Amygdala (tissue), 56 donors: ENCODE measurements around the gene GFY.
A peak's percentile ranks its signal among the peaks of the same experiment; 100 is the strongest.
"Not testable (repeated sequence)": the region's sequence is repeated elsewhere in the genome, so short reads cannot be mapped to it uniquely, and the experiment has no call there.

Experiments used
- DNase-seq, 56 donors: peaks; one replicate each; lab custom pipeline; 2025; lab: John Stamatoyannopoulos, UW

GFY gene

DNA sequence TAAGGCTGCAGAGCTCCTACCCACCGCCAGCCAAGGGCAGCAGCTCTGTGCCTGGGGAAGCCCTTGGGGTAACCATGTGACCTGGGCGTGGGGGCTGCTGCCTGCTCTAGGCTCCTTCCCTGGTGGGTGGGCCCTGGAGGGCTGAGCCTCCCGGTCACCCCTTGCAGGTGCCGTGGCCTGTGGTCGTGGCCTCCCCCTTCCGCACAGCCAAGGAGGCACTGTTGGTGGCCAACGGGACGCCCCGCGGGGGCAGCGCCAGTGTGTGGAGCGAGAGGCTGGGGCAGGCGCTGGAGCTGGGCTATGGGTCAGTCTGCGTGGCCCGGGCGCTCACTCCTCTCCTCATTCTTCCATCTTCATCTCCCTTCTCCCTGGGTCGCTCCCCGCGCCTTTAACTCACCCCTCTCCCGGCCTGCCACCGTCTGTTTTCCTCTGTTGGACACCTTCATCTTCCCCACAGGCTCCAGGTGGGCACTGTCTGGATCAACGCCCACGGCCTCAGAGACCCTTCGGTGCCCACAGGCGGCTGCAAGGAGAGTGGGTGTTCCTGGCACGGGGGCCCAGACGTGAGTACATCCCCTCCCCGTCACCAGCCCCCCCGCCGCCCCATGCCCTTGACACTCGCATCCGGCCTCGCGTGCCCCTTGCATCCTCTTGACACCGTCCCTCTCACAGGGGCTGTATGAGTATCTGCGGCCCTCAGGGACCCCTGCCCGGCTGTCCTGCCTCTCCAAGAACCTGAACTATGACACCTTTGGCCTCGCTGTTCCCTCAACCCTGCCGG, 39.0 kb downstream of the GFY start:
- DNase-seq, result no peak

DNA sequence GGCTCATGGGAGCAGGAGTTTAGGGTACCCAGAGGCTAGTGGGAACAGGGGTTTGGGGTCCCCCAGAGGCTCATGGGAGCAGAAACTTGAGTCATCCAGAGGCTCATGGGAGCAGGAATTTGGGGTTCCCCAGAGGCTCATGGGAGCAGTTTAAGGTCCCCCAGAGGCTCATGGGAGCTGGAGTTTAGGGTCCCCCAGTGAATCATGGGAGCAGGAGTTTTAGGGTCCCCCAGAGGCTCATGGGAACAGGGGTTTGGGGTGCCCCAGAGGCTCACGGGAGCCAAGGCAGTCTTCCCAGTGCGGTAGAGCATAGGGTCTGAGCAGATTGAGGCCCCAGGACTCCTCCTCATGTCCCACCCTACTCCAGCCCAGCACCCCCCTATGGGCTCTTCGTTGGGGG, 40.2 kb downstream of the GFY start:
- no peak for DNase-seq

DNA sequence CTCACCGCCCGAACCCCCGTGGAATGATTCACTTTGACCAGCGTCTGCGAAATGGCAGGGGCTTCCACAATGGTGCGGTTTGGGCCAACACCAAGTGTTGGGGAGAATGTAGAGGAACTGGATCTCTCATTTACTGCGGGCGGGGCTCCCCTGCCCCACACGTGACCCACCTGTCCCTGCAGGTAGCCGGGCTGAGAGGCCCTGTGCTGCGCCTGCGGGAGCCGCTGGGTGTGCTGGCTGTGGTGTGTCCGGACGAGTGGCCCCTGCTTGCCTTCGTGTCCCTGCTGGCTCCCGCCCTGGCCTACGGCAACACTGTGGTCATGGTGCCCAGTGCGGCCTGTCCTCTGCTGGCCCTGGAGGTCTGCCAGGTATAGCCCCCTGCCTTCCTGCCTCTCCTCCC, 43.0 kb downstream of the GFY start:
- DNase-seq, result no peak

DNA sequence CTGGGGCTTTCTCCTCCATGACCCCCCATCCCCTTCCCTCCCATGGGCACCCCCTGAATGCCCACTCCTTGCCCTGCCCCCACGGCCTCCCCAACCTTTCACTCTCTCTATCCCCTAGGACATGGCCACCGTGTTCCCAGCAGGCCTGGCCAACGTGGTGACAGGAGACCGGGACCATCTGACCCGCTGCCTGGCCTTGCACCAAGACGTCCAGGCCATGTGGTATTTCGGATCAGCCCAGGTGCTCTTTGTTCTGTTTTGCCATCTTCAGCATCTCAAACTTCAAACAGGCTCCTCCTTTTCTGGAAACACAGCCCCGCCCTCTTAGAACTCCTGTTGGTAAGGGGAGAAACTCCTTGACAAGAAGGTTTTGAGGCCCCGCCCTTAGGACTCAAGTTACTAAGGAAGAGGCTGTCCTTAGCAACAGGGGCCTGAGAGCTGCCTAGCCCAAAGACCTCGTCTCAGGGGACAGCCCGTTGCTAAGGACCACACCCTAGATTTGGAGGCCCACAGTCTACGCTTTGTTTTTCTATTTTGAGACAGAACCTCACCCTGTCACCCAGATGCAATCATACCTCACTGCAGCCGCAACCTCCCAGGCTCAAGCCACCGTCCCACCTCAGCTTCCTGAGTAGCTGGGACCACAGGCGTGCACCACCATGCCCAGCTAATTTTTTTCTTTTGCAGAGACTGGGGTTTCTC, 43.7 kb downstream of the GFY start:
- DNase-seq, result no peak

DNA sequence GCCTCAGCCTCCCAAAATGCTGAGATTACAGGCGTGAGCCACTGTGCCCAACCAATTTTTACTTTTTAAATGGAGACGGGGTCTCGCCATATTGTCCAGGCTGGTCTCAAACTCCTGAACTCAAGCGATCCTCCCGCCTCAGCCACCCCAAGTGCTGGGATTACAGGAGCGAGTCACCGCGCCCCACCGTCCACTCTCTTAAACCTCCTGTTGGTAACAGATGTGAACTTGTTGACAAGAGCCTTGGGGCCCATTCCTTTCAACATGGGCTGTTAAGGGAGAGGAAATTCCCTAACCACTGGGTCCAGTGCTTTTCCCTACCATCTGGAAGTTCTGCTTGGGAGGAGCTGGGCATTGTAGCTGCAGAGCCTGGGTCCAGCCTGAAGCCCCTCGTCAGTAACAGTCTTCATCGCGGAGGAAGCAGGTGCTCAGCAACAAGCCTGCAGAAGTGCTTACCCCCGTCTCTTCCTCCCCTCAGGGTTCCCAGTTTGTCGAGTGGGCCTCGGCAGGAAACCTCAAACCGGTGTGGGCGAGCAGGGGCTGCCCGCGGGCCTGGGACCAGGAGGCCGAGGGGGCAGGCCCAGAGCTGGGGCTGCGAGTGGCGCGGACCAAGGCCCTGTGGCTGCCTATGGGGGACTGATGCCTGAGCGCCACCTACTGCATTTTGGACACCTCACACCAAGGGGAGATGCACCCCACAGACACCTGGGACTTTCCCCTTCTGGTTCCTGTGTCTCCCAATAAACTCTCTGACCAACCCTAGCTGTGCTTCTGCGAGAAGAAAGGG, 44.8 kb downstream of the GFY start:
- DNase-seq, result no peak

DNA sequence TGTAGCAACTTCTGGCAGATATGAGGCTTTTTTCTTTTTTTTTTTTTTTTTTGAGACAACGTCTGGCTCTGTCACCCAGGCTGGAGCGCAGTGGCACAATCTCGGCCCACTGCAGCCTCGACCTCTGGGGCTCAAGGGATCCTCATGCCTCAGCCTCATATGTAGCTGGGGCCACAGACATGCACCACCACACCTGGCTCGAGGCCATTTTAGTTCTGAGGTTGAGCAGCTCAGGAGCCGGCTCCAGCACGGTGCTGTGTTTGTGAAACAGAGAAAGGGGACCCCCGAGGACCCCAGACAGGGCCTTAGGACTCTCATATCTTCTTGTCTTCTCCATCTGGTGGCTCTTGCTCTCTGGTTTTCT, 45.4 kb downstream of the GFY start:
- no peak for DNase-seq

DNA sequence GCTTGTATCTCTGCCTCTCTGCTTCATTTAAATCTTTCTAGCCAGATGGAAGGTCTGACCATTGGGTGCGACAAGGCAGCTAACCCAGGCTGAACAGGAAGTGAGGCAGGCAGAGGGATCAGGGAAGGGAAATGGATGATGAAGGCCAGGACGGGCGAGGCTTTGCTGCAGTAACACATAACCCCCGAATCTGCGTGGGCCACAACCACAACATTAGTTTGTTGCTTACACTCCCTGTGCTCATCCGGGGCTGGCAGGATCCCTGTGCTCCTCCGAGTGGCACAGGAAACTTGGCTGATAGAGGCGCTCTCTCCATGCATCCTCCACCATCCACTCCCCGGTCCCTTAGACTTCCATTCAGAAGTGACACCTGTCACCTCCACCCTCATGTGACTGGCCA, 47.7 kb downstream of the GFY start:
- no peak for DNase-seq

DNA sequence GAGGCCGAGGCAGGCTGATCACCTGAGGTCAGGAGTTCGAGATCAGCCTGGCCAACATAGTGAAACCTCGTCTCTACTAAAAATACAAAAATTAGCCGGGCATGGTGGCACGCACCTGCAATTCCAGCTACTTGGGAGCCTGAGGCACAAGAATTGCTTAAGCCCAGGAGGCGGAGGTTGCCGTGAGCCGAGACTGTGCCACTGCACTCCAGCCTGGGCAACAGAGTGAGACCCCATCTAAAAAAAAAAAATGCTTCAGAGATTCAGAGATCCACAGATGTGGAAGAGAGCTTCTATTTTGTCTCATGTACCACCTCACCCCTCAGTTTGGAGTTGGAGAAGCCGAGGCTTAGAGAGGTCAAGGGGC, 48.3 kb downstream of the GFY start:
- not testable (repeated sequence) for DNase-seq

DNA sequence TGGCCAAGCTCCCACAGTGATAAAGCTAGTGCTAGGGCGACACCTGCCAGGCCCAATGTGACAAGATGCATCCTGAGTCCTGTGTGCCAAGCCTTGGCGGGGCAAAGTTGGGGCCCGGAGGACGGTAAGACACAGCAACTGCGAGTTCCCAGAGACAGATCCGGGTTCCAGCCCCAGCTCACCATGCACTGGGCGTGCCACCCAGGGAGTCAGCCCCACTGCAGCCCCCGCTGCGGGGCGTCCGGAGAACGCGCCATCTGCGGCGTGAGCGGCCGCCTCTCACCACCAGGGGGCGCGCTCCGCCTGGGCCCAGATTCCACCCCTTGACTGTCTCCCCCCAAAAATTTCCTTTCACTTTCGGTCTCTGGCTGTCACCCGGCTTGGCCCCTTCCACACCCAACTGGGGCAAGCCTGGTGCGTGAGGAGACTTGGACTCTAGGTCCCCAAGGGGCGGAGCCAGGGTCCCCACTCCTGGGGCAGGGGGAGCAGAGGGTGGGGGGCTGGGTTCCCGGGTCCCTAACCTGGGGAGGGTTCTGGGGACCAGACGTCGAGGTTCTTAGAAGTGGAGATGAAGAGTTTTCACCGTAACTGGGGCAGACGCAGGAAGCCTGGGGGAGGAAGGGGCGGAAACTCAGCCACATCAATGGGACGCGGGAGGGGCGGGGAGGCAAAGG, 48.8 kb downstream of the GFY start, which contains the start of gene FLT3LG:
Gene FLT3LG, plus strand, starts transcription at position 348 of the 674 bp plus-strand sequence. CDS start 425 bp downstream, outside the sequence.
- DNase-seq, result peak in 43 of 56 donors; percentile 8 to 77 (median 35)

DNA sequence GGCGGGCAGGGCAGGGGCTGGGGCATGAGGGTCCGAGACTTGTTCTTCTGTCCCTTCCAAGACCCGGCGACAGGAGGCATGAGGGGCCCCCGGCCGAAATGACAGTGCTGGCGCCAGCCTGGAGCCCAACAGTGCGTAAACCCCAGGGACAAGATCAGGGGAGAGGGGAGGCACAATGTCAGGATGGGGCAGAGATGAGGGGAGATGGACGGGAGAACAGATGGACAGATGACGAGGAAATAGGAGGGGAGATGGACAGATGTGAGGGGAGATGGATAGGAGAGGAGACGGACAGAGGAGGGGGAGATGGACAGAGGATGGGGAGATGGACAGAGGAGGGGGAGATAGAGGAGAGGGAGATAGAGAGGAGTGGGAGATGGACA, 49.3 kb downstream of the GFY start:
- DNase-seq, result no peak

DNA sequence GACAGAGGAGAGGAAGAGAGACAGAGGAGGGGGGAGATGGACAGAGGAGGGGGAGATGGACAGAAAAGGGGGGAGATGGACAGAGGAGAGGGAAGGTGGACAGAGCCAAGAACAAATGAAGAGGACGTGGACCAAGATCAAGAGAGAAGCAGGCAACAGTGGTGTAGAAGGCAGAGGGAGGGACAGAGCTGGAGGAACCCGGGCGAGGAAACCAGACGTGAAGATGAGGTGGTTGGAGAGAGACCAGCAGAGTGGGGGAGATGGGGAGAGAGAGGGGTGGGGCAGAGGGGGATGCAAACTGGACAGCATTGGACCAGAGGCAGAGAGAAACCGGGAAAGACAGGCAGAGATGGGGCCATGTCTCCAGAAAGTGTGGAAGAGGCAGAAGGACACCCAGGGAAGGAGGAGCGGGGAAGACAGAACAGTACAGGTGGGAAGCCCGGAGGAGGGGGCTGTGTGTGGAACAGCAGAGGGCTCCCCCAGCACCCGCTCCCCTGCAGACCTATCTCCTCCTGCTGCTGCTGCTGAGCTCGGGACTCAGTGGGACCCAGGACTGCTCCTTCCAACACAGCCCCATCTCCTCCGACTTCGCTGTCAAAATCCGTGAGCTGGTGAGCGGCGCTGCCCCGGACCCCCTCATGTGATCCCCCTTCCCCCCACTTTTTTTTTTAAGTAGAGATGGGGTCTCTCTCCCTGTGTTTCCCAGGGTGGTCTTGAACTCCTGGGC, 50.2 kb downstream of the GFY start:
- no peak for DNase-seq

DNA sequence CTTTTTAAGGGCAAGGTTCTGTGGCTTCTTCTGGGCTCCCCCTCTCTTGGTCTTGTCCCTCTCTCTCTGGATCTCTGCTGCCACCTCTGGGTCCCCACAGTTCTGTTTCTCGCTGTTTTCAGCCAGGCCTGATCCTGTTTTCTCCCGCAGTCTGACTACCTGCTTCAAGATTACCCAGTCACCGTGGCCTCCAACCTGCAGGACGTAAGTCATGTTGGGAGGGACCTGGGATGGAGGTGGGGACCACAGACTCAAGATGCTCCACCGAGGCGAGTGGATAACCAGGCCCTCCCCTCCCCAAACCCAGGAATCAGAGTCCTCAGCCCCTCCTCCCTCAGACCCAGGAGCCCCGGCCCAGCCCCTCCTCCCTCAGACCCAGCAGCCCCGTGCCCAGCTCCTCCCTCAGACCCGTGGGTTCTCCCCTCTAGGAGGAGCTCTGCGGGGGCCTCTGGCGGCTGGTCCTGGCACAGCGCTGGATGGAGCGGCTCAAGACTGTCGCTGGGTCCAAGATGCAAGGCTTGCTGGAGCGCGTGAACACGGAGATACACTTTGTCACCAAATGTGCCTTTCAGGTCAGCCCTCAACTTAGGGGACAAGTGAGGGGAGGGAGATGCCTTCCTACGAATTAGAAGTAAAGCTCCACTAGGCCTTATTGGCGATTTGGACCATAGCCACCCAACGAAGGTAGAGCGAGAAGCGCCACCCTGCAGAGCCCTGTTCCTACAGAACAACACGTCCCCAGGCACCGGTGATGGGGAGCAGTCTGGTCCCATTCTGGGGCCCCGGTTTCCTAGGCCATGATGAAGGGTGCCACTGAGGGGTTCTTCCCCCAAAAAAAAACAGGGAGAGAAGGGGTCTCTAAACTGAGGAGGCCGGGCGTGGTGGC, 51.0 kb downstream of the GFY start:
- DNase-seq, result peak in 18 of 56 donors; percentile 8 to 64 (median 28)
